KOPT-K1 (cell line): ENCODE data around the gene SLC7A1.

Experiments
- H3K27ac ChIP-seq: fragments of 200-600 bp; sonication (generic); 2 replicates; pipeline ENCODE4 v1.5.1; 2016; ENCODE audit warnings: antibody characterized with exemption, mild to moderate bottlenecking, low read depth, low read length; ENCODE audit not compliant: poor library complexity, severe bottlenecking
- H3K36me3 ChIP-seq: fragments of 200-600 bp; sonication (generic); 2 replicates; pipeline ENCODE4 v1.5.1; 2017; ENCODE audit warnings: antibody characterized with exemption, mild to moderate bottlenecking, low read length, moderate library complexity; ENCODE audit not compliant: insufficient read depth
- H3K9me3 ChIP-seq: fragments of 200-600 bp; sonication (generic); 2 replicates; pipeline ENCODE4 v1.5.1; 2017; ENCODE audit warnings: antibody characterized with exemption, low read length, mild to moderate bottlenecking; ENCODE audit not compliant: insufficient read depth, poor library complexity, severe bottlenecking

The SLC7A1 gene

GRCh38 chr13:29535663-29536655 lies 59.5 kb downstream of the SLC7A1 start:
- Histone ChIP-seq H3K27ac (no peak overlapping the region), H3K36me3 (peaks cover 96% of the 10 kb centered on the region), H3K9me3 (no peaks in the 10 kb centered on the region)

GRCh38 chr13:29534083-29534482 lies 61.4 kb downstream of the SLC7A1 start:
- Histone ChIP-seq H3K36me3 (peaks cover 96% of the 10 kb centered on the region), H3K9me3 (no peaks in the 10 kb centered on the region), H3K27ac (no peak overlapping the region)

- peaks cover 97% of the 10 kb centered on the region for H3K36me3 ChIP-seq
Measured at GRCh38 chr13:29532821-29533220, 62.7 kb downstream of the SLC7A1 start.

GRCh38 chr13:29532116-29532515 lies 63.4 kb downstream of the SLC7A1 start:
- peaks cover 97% of the 10 kb centered on the region for H3K36me3 ChIP-seq
- no peak overlapping the region for H3K27ac ChIP-seq
- no peaks in the 10 kb centered on the region for H3K9me3 ChIP-seq

More at GRCh38 chr13:29532821-29533220, 62.7 kb downstream of the SLC7A1 start:
- Histone ChIP-seq H3K9me3 (no peaks in the 10 kb centered on the region), H3K27ac (no peak overlapping the region)

- no peak overlapping the region for H3K27ac ChIP-seq
- peaks cover 99% of the 10 kb centered on the region for H3K36me3 ChIP-seq
- H3K9me3 ChIP-seq, result no peaks in the 10 kb centered on the region
Measured at GRCh38 chr13:29530901-29531300, 64.6 kb downstream of the SLC7A1 start.

- Histone ChIP-seq H3K9me3 (no peaks in the 10 kb centered on the region), H3K36me3 (peaks cover 99% of the 10 kb centered on the region), H3K27ac (no peak overlapping the region)
Measured at GRCh38 chr13:29529754-29530153, 65.7 kb downstream of the SLC7A1 start.

- peaks cover 99% of the 10 kb centered on the region for H3K36me3 ChIP-seq
Measured at GRCh38 chr13:29527916-29528315, 67.6 kb downstream of the SLC7A1 start.

GRCh38 chr13:29527511-29527910 lies 68.0 kb downstream of the SLC7A1 start:
- H3K9me3 ChIP-seq, result no peaks in the 10 kb centered on the region
- no peak overlapping the region for H3K27ac ChIP-seq
- peaks cover 99% of the 10 kb centered on the region for H3K36me3 ChIP-seq

More at GRCh38 chr13:29527916-29528315, 67.6 kb downstream of the SLC7A1 start:
- no peak overlapping the region for H3K27ac ChIP-seq
- no peaks in the 10 kb centered on the region for H3K9me3 ChIP-seq

- H3K27ac ChIP-seq, result no peak overlapping the region
- H3K9me3 ChIP-seq, result no peaks in the 10 kb centered on the region
- peaks cover 99% of the 10 kb centered on the region for H3K36me3 ChIP-seq
Measured at GRCh38 chr13:29526741-29527140, 68.7 kb downstream of the SLC7A1 start.

GRCh38 chr13:29525757-29526156 lies 69.7 kb downstream of the SLC7A1 start:
- no peaks in the 10 kb centered on the region for H3K9me3 ChIP-seq
- H3K27ac ChIP-seq, result no peak overlapping the region
- H3K36me3 ChIP-seq, result peaks cover 99% of the 10 kb centered on the region

GRCh38 chr13:29524641-29525040 lies 70.8 kb downstream of the SLC7A1 start:
- no peaks in the 10 kb centered on the region for H3K9me3 ChIP-seq
- peaks cover 99% of the 10 kb centered on the region for H3K36me3 ChIP-seq
- H3K27ac ChIP-seq, result no peak overlapping the region

- H3K27ac ChIP-seq, result no peak overlapping the region
- peaks cover 99% of the 10 kb centered on the region for H3K36me3 ChIP-seq
- no peaks in the 10 kb centered on the region for H3K9me3 ChIP-seq
Measured at GRCh38 chr13:29524176-29524575, 71.3 kb downstream of the SLC7A1 start.

GRCh38 chr13:29523199-29523961 lies 72.1 kb downstream of the SLC7A1 start:
- no peak overlapping the region for H3K27ac ChIP-seq
- H3K9me3 ChIP-seq, result no peaks in the 10 kb centered on the region
- peaks cover 99% of the 10 kb centered on the region for H3K36me3 ChIP-seq

GRCh38 chr13:29522044-29522685 lies 73.3 kb downstream of the SLC7A1 start:
- H3K9me3 ChIP-seq, result no peaks in the 10 kb centered on the region
- H3K27ac ChIP-seq, result no peak overlapping the region
- H3K36me3 ChIP-seq, result peaks cover 99% of the 10 kb centered on the region

GRCh38 chr13:29521336-29521735 lies 74.2 kb downstream of the SLC7A1 start:
- Histone ChIP-seq H3K27ac (no peak overlapping the region), H3K36me3 (peaks cover 99% of the 10 kb centered on the region), H3K9me3 (no peaks in the 10 kb centered on the region)
